GM23338 (cell line): ENCODE data around the gene NFIB. TPM values are rescaled to one million over a fixed set of nuclear protein-coding genes. Genes with fewer than 3 reads are reported as not detected.

Source experiments
- ATAC-seq: fragments of 200-7000 bp; cut with Tn5 transposase; 3 replicates; pipeline ENCODE4 v1.9.1; 2020
- DNase-seq: peaks from one replicate; pipeline ENCODE4 v3.0.0-alpha.2; 2015; ENCODE audit warnings: low spot score
- H2AFZ ChIP-seq: fragments of 200-600 bp; sonication (generic); 2 replicates; pipeline ENCODE4 v1.8.0; 2016; ENCODE audit warnings: antibody characterized with exemption, mild to moderate bottlenecking, moderate library complexity
- H3F3A ChIP-seq: fragments of 200-600 bp; sonication (generic); replicated peaks from 2 replicates; pipeline ENCODE4 v1.8.0; 2017; ENCODE audit warnings: antibody characterized with exemption, mixed run types, low read depth
- H3K27ac ChIP-seq: fragments of 200-600 bp; sonication (generic); 2 replicates; pipeline ENCODE4 v1.6.1; 2016; ENCODE audit warnings: low read depth
- H3K27me3 ChIP-seq: fragments of 200-600 bp; sonication (generic); 2 replicates; pipeline ENCODE4 v1.8.0; 2016; ENCODE audit warnings: mild to moderate bottlenecking, mixed run types, moderate library complexity; ENCODE audit not compliant: insufficient read depth
- H3K36me3 ChIP-seq: fragments of 200-600 bp; sonication (generic); 2 replicates; pipeline ENCODE4 v1.8.0; 2016; ENCODE audit warnings: mild to moderate bottlenecking; ENCODE audit not compliant: insufficient read depth
- H3K4me1 ChIP-seq: fragments of 200-600 bp; sonication (generic); 2 replicates; pipeline ENCODE4 v1.8.0; 2016; ENCODE audit warnings: mild to moderate bottlenecking, moderate library complexity; ENCODE audit not compliant: insufficient read depth
- H3K4me2 ChIP-seq: fragments of 200-600 bp; sonication (generic); 2 replicates; pipeline ENCODE4 v1.7.1; 2017; ENCODE audit warnings: mixed run types
- H3K4me3 ChIP-seq: fragments of 200-600 bp; sonication (generic); 2 replicates; pipeline ENCODE4 v1.6.1; 2016; ENCODE audit warnings: mixed run types
- H3K79me2 ChIP-seq: fragments of 200-600 bp; sonication (generic); replicated peaks from 2 replicates; pipeline ENCODE4 v1.8.0; 2017; ENCODE audit warnings: mild to moderate bottlenecking; ENCODE audit not compliant: insufficient read depth
- H3K9me2 ChIP-seq: fragments of 200-600 bp; sonication (generic); 2 replicates; pipeline ENCODE4 v1.8.0; 2017; ENCODE audit not compliant: insufficient read depth
- H4K20me1 ChIP-seq: fragments of 200-600 bp; sonication (generic); replicated peaks from 2 replicates; pipeline ENCODE4 v1.8.0; 2017; ENCODE audit warnings: mild to moderate bottlenecking; ENCODE audit not compliant: insufficient read depth
- H3K27ac Mint-ChIP-seq: 2 replicates; pipeline ENCODE4 v1.8.0; 2020; ENCODE audit warnings: inconsistent platforms, mild to moderate bottlenecking, moderate library complexity, mixed read lengths
- H3K27me3 Mint-ChIP-seq: 3 replicates; pipeline ENCODE4 v1.8.0; 2022; ENCODE audit warnings: low read depth, mild to moderate bottlenecking, moderate library complexity, mixed read lengths, inconsistent platforms; ENCODE audit not compliant: insufficient read depth, poor library complexity
- H3K36me3 Mint-ChIP-seq: 3 replicates; pipeline ENCODE4 v1.8.0; 2021; ENCODE audit warnings: low read depth, mild to moderate bottlenecking, inconsistent platforms, moderate library complexity, mixed read lengths
- H3K4me1 Mint-ChIP-seq: 3 replicates; pipeline ENCODE4 v1.8.0; 2020; ENCODE audit warnings: mild to moderate bottlenecking, inconsistent platforms, mixed read lengths
- H3K4me3 Mint-ChIP-seq: 3 replicates; pipeline ENCODE4 v1.8.0; 2021; ENCODE audit warnings: moderate library complexity, mild to moderate bottlenecking, inconsistent platforms, mixed read lengths
- H3K9me3 Mint-ChIP-seq: 3 replicates; pipeline ENCODE4 v1.8.0; 2020; ENCODE audit warnings: moderate library complexity, mild to moderate bottlenecking, inconsistent platforms, mixed read lengths
- CREB1 ChIP-seq: fragments of 250-450 bp; sonication (Bioruptor Pico); IDR thresholded peaks from 2 replicates; pipeline ENCODE4 v1.5.0; 2020; ENCODE audit warnings: low read depth, mild to moderate bottlenecking, moderate library complexity
- EZH2 ChIP-seq: fragments of 200-600 bp; sonication (generic); IDR thresholded peaks from one replicate; pipeline ENCODE4 v1.8.0; 2017; ENCODE audit warnings: antibody characterized with exemption, mild to moderate bottlenecking, low read depth; ENCODE audit not compliant: unreplicated experiment
- EZH2phosphoT487 ChIP-seq: fragments of 200-600 bp; sonication (generic); IDR thresholded peaks from one replicate; pipeline ENCODE4 v1.8.1; 2018; ENCODE audit warnings: antibody characterized with exemption; ENCODE audit not compliant: unreplicated experiment
- JUNB ChIP-seq: IDR thresholded peaks from one replicate; pipeline ENCODE4 v1.6.1; 2016; ENCODE audit warnings: antibody characterized with exemption; ENCODE audit not compliant: unreplicated experiment
- POLR2AphosphoS5 ChIP-seq: IDR thresholded peaks from 2 replicates; pipeline ENCODE4 v1.6.1; 2016; ENCODE audit warnings: antibody characterized with exemption, low read depth
- ZNF114 ChIP-seq: fragments of 250-450 bp; sonication (Bioruptor Pico); IDR thresholded peaks from 2 replicates; pipeline ENCODE4 v1.5.0; 2020; ENCODE audit warnings: mild to moderate bottlenecking, moderate library complexity
- polyA plus RNA-seq: library from polyadenylated mRNA; unstranded; fragments of >200 nt; fragmentation: Nextera tagmentation; extraction: Ambion mirVana; gene quantifications from 2 replicates; pipeline ENCODE4 v1.2.1, GENCODE V29; 2016
- total RNA-seq: library from RNA; depleted of rRNA; stranded (reverse); fragments of >200 nt; shearing (Covaris generic); gene quantifications from 2 replicates; pipeline ENCODE4 v1.2.3, GENCODE V29; 2014
- TF ChIP-seq, protein P1 (sequence below), 2 experiments: fragments of 200-600 bp in 1 of 2; sonication (generic) in 1 of 2; conservative IDR thresholded peaks; 2 replicates each; pipeline versions ENCODE4 v1.5.1 to v1.6.1; 2016 to 2017; ENCODE audit warnings: antibody characterized with exemption in 2 of 2, low read depth in 2 of 2, mild to moderate bottlenecking in 2 of 2, moderate library complexity in 1 of 2
- TF ChIP-seq, protein P2 (sequence below): IDR thresholded peaks from one replicate; pipeline ENCODE4 v1.6.1; 2018; ENCODE audit warnings: antibody characterized with exemption; ENCODE audit not compliant: unreplicated experiment
- TF ChIP-seq, protein P3 (sequence below): fragments of 250-450 bp; sonication (Bioruptor Pico); IDR thresholded peaks from 2 replicates; pipeline ENCODE4 v1.5.0; 2020; ENCODE audit warnings: mild to moderate bottlenecking, moderate library complexity
- TF ChIP-seq, protein P4 (sequence below): IDR thresholded peaks from 2 replicates; pipeline ENCODE4 v1.6.1; 2016; ENCODE audit warnings: antibody characterized with exemption

Gene NFIB
- total and polyA plus RNA-seq, 2 experiments from 2014 or later, result 3.9 to 4.7 TPM

DNA sequence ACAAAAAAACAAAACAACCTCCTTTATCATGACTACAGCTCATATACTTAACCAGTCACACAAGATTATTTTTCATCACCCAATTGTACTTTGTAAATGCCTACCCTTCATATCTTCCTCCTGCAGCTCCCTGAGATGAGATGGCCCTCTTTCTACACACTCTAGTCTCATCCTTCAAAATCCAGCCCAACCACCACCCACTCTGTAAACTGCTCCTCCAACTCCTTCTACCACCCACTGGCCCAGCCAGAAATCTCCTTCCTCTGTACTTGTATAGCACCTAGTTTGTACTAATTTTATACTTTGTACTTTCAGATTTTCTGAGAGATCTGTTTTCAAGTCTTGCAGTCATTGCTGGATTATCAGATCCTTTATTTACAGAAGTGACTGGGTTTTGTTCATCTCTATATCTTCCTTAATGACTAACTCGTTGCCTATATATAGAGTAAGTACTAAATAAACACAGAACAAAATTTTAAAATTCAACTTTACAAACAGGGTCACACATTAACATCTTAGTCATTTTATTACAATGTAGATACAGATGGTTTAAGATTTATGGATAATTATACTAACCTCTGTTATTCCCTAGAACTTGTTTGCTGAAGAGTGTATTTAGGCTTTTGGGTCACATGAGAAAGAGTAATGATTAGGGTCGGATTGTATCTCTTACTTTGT lies 155.7 kb downstream of the NFIB start:
- H3K36me3 Mint-ChIP-seq, result no peaks in the 10 kb centered on the region
- Histone ChIP-seq H3F3A (no peaks in the 10 kb centered on the region), H2AFZ (no peak overlapping the region), H3K79me2 (no peaks in the 10 kb centered on the region), H3K4me1 (no peaks in the 10 kb centered on the region), H3K36me3 (no peaks in the 10 kb centered on the region), H3K27me3 (no peaks in the 10 kb centered on the region), H4K20me1 (no peaks in the 10 kb centered on the region), H3K4me2 (no peak overlapping the region), H3K4me3 (no peak overlapping the region), H3K27ac (no peak overlapping the region), H3K9me2 (no peaks in the 10 kb centered on the region)
- TF ChIP-seq POLR2AphosphoS5 (no peak), EZH2phosphoT487 (no peak), CREB1 (CRISPR knock-in tag) (no peak), JUNB (no peak), ZNF114 (CRISPR knock-in tag) (no peak), EZH2 (no peak)
- TF ChIP-seq, protein P1, sequence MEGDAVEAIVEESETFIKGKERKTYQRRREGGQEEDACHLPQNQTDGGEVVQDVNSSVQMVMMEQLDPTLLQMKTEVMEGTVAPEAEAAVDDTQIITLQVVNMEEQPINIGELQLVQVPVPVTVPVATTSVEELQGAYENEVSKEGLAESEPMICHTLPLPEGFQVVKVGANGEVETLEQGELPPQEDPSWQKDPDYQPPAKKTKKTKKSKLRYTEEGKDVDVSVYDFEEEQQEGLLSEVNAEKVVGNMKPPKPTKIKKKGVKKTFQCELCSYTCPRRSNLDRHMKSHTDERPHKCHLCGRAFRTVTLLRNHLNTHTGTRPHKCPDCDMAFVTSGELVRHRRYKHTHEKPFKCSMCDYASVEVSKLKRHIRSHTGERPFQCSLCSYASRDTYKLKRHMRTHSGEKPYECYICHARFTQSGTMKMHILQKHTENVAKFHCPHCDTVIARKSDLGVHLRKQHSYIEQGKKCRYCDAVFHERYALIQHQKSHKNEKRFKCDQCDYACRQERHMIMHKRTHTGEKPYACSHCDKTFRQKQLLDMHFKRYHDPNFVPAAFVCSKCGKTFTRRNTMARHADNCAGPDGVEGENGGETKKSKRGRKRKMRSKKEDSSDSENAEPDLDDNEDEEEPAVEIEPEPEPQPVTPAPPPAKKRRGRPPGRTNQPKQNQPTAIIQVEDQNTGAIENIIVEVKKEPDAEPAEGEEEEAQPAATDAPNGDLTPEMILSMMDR (conservative IDR thresholded peaks at IDR 0.05; ENCODE audit: low read depth in 2 of 2), result no peak
- TF ChIP-seq, protein P2, sequence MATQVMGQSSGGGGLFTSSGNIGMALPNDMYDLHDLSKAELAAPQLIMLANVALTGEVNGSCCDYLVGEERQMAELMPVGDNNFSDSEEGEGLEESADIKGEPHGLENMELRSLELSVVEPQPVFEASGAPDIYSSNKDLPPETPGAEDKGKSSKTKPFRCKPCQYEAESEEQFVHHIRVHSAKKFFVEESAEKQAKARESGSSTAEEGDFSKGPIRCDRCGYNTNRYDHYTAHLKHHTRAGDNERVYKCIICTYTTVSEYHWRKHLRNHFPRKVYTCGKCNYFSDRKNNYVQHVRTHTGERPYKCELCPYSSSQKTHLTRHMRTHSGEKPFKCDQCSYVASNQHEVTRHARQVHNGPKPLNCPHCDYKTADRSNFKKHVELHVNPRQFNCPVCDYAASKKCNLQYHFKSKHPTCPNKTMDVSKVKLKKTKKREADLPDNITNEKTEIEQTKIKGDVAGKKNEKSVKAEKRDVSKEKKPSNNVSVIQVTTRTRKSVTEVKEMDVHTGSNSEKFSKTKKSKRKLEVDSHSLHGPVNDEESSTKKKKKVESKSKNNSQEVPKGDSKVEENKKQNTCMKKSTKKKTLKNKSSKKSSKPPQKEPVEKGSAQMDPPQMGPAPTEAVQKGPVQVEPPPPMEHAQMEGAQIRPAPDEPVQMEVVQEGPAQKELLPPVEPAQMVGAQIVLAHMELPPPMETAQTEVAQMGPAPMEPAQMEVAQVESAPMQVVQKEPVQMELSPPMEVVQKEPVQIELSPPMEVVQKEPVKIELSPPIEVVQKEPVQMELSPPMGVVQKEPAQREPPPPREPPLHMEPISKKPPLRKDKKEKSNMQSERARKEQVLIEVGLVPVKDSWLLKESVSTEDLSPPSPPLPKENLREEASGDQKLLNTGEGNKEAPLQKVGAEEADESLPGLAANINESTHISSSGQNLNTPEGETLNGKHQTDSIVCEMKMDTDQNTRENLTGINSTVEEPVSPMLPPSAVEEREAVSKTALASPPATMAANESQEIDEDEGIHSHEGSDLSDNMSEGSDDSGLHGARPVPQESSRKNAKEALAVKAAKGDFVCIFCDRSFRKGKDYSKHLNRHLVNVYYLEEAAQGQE, result no peak
- TF ChIP-seq, protein P3, sequence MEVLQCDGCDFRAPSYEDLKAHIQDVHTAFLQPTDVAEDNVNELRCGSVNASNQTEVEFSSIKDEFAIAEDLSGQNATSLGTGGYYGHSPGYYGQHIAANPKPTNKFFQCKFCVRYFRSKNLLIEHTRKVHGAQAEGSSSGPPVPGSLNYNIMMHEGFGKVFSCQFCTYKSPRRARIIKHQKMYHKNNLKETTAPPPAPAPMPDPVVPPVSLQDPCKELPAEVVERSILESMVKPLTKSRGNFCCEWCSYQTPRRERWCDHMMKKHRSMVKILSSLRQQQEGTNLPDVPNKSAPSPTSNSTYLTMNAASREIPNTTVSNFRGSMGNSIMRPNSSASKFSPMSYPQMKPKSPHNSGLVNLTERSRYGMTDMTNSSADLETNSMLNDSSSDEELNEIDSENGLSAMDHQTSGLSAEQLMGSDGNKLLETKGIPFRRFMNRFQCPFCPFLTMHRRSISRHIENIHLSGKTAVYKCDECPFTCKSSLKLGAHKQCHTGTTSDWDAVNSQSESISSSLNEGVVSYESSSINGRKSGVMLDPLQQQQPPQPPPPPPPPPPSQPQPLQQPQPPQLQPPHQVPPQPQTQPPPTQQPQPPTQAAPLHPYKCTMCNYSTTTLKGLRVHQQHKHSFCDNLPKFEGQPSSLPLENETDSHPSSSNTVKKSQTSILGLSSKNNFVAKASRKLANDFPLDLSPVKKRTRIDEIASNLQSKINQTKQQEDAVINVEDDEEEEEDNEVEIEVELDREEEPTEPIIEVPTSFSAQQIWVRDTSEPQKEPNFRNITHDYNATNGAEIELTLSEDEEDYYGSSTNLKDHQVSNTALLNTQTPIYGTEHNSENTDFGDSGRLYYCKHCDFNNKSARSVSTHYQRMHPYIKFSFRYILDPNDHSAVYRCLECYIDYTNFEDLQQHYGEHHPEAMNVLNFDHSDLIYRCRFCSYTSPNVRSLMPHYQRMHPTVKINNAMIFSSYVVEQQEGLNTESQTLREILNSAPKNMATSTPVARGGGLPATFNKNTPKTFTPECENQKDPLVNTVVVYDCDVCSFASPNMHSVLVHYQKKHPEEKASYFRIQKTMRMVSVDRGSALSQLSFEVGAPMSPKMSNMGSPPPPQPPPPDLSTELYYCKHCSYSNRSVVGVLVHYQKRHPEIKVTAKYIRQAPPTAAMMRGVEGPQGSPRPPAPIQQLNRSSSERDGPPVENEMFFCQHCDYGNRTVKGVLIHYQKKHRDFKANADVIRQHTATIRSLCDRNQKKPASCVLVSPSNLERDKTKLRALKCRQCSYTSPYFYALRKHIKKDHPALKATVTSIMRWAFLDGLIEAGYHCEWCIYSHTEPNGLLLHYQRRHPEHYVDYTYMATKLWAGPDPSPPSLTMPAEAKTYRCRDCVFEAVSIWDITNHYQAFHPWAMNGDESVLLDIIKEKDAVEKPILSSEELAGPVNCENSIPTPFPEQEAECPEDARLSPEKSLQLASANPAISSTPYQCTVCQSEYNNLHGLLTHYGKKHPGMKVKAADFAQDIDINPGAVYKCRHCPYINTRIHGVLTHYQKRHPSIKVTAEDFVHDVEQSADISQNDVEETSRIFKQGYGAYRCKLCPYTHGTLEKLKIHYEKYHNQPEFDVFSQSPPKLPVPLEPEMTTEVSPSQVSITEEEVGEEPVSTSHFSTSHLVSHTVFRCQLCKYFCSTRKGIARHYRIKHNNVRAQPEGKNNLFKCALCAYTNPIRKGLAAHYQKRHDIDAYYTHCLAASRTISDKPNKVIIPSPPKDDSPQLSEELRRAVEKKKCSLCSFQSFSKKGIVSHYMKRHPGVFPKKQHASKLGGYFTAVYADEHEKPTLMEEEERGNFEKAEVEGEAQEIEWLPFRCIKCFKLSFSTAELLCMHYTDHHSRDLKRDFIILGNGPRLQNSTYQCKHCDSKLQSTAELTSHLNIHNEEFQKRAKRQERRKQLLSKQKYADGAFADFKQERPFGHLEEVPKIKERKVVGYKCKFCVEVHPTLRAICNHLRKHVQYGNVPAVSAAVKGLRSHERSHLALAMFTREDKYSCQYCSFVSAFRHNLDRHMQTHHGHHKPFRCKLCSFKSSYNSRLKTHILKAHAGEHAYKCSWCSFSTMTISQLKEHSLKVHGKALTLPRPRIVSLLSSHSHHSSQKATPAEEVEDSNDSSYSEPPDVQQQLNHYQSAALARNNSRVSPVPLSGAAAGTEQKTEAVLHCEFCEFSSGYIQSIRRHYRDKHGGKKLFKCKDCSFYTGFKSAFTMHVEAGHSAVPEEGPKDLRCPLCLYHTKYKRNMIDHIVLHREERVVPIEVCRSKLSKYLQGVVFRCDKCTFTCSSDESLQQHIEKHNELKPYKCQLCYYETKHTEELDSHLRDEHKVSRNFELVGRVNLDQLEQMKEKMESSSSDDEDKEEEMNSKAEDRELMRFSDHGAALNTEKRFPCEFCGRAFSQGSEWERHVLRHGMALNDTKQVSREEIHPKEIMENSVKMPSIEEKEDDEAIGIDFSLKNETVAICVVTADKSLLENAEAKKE (CRISPR knock-in tag), result no peak
- TF ChIP-seq, protein P4, sequence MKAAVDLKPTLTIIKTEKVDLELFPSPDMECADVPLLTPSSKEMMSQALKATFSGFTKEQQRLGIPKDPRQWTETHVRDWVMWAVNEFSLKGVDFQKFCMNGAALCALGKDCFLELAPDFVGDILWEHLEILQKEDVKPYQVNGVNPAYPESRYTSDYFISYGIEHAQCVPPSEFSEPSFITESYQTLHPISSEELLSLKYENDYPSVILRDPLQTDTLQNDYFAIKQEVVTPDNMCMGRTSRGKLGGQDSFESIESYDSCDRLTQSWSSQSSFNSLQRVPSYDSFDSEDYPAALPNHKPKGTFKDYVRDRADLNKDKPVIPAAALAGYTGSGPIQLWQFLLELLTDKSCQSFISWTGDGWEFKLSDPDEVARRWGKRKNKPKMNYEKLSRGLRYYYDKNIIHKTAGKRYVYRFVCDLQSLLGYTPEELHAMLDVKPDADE, result no peak
- no peak overlapping the region for H3K27ac Mint-ChIP-seq
- no peaks in the 10 kb centered on the region for H3K9me3 Mint-ChIP-seq
- no peak for ATAC-seq
- no peak overlapping the region for H3K4me3 Mint-ChIP-seq
- H3K27me3 Mint-ChIP-seq, result no peaks in the 10 kb centered on the region
- DNase-seq, result no peak
- H3K4me1 Mint-ChIP-seq, result peaks cover 25% of the 10 kb centered on the region
